Thymus (tissue), 11 donors: ENCODE measurements around the gene BMP10. TPM values are rescaled to one million over a fixed set of nuclear protein-coding genes. Genes with fewer than 3 reads are reported as not detected.
"Not testable (repeated sequence)": the region's sequence is repeated elsewhere in the genome, so short reads cannot be mapped to it uniquely, and the experiment has no call there.

ENCODE experiments used
- DNase-seq, 9 donors: peaks; one replicate each; pipeline ENCODE4 v3.0.0-alpha.2; 2013; ENCODE audit warnings: low spot score in 9 of 9, low read depth in 6 of 9, missing footprints in 1 of 9
- H3K27ac ChIP-seq, 2 donors: one replicate each; pipeline ENCODE4 v1.5.1; 2013; ENCODE audit warnings: control low read depth in 1 of 2, low read depth in 1 of 2, low read length in 1 of 2, mild to moderate bottlenecking in 1 of 2, moderate library complexity in 1 of 2
- H3K27me3 ChIP-seq, 2 donors: one replicate each; pipeline ENCODE4 v1.5.1; 2013; ENCODE audit warnings: low read length in 1 of 2; ENCODE audit not compliant: control insufficient read depth in 2 of 2, insufficient read depth in 1 of 2
- H3K36me3 ChIP-seq, 2 donors: one replicate each; pipeline ENCODE4 v1.5.1; 2013; ENCODE audit warnings: low read length in 1 of 2, mild to moderate bottlenecking in 1 of 2, moderate library complexity in 1 of 2; ENCODE audit not compliant: control insufficient read depth in 2 of 2, insufficient read depth in 2 of 2
- H3K4me1 ChIP-seq, 2 donors: one replicate each; pipeline ENCODE4 v1.5.1; 2013; ENCODE audit warnings: low read length in 2 of 2; ENCODE audit not compliant: control insufficient read depth in 2 of 2, insufficient read depth in 2 of 2
- H3K4me3 ChIP-seq, 2 donors: one replicate each; pipeline ENCODE4 v1.5.1; 2013; ENCODE audit warnings: low read length in 2 of 2, control low read depth in 1 of 2, mild to moderate bottlenecking in 1 of 2
- H3K9me3 ChIP-seq, 2 donors: one replicate each; pipeline ENCODE4 v1.5.1; 2013; ENCODE audit warnings: low read length in 1 of 2, mild to moderate bottlenecking in 1 of 2; ENCODE audit not compliant: control insufficient read depth in 2 of 2, insufficient read depth in 1 of 2
- WGBS: extraction: QIAGEN DNeasy Blood & Tissue Kit; methylation state at CpG from one replicate; pipeline ENCODE4 v1.1.7; 2013; 5-methylcytosine and 5-hydroxymethylcytosine counted together
- polyA plus RNA-seq: library from polyadenylated mRNA; stranded (reverse); fragments of 200-250 nt; gene quantifications from one replicate; pipeline ENCODE4 v1.2.3, GENCODE V29; 2013
- total RNA-seq: library from RNA; stranded (reverse); fragments of 120-200 nt; gene quantifications from one replicate; pipeline ENCODE4 v1.2.4, GENCODE V29; 2013
- donor health status: healthy.

Gene BMP10
- total and polyA plus RNA-seq, 2 donors: 0.02 to 0.14 TPM

- H3K36me3 ChIP-seq: no peaks in the 10 kb centered on the region
- peaks cover 19 to 33% of the 10 kb centered on the region in 2 donors for H3K4me1 ChIP-seq
- H3K27me3 ChIP-seq: no peaks in the 10 kb centered on the region
- no peak for DNase-seq
- H3K27ac ChIP-seq: no peak overlapping the region
- peaks cover 0 to 12% of the 10 kb centered on the region in 2 donors for H3K9me3 ChIP-seq
- no peak overlapping the region for H3K4me3 ChIP-seq
- 97% methylated on average over 2 of the region's 2 CpGs for WGBS
Observed at GRCh38 chr2:68905116-68905515, 33.9 kb upstream of the BMP10 start.

GRCh38 chr2:68901561-68901960 lies 30.4 kb upstream of the BMP10 start:
- DNase-seq: no peak
- Histone ChIP-seq H3K27ac (no peak overlapping the region), H3K27me3 (no peaks in the 10 kb centered on the region), H3K36me3 (no peaks in the 10 kb centered on the region), H3K9me3 (peaks cover 0 to 12% of the 10 kb centered on the region in 2 donors), H3K4me3 (no peak overlapping the region), H3K4me1 (peaks cover 0 to 4% of the 10 kb centered on the region in 2 donors)
- 88% methylated on average over 1 of the region's 1 CpG for WGBS

- Histone ChIP-seq H3K36me3 (no peaks in the 10 kb centered on the region), H3K9me3 (peaks cover 0 to 12% of the 10 kb centered on the region in 2 donors), H3K27ac (no peak overlapping the region), H3K4me1 (peaks cover 0 to under 1% of the 10 kb centered on the region in 2 donors), H3K4me3 (no peak overlapping the region), H3K27me3 (no peaks in the 10 kb centered on the region)
- WGBS: 94% methylated on average over 4 of the region's 4 CpGs
- DNase-seq: no peak
Observed at GRCh38 chr2:68901199-68901514, 30.0 kb upstream of the BMP10 start.

- DNase-seq: no peak
- H3K9me3 ChIP-seq: peaks cover 0 to 12% of the 10 kb centered on the region in 2 donors
- WGBS: 98% methylated on average over 5 of the region's 5 CpGs
- no peak overlapping the region for H3K27ac ChIP-seq
- no peaks in the 10 kb centered on the region for H3K36me3 ChIP-seq
- H3K4me1 ChIP-seq: no peaks in the 10 kb centered on the region
- H3K27me3 ChIP-seq: no peaks in the 10 kb centered on the region
- no peak overlapping the region for H3K4me3 ChIP-seq
Observed at GRCh38 chr2:68900496-68901198, 29.4 kb upstream of the BMP10 start.

GRCh38 chr2:68895981-68896380 lies 24.8 kb upstream of the BMP10 start:
- H3K9me3 ChIP-seq, H3K27me3 ChIP-seq, H3K4me1 ChIP-seq, DNase-seq, H3K36me3 ChIP-seq, H3K27ac ChIP-seq, H3K4me3 ChIP-seq: not testable (repeated sequence)
- 98% methylated on average over 6 of the region's 6 CpGs for WGBS

GRCh38 chr2:68889500-68889899 lies 18.3 kb upstream of the BMP10 start:
- no peaks in the 10 kb centered on the region for H3K36me3 ChIP-seq
- no peak overlapping the region for H3K27ac ChIP-seq
- no peaks in the 10 kb centered on the region for H3K4me1 ChIP-seq
- no peaks in the 10 kb centered on the region for H3K27me3 ChIP-seq
- H3K4me3 ChIP-seq: no peak overlapping the region
- H3K9me3 ChIP-seq: no peaks in the 10 kb centered on the region
- DNase-seq: no peak
- WGBS: 96% methylated on average over 12 of the region's 12 CpGs

GRCh38 chr2:68889021-68889420 lies 17.8 kb upstream of the BMP10 start:
- no peak for DNase-seq
- no peak overlapping the region for H3K4me3 ChIP-seq
- no peaks in the 10 kb centered on the region for H3K36me3 ChIP-seq
- H3K27me3 ChIP-seq: no peaks in the 10 kb centered on the region
- H3K27ac ChIP-seq: no peak overlapping the region
- no peaks in the 10 kb centered on the region for H3K4me1 ChIP-seq
- H3K9me3 ChIP-seq: no peaks in the 10 kb centered on the region
- WGBS: 97% methylated on average over 1 of the region's 1 CpG

- Histone ChIP-seq H3K27ac (no peak overlapping the region), H3K4me1 (no peaks in the 10 kb centered on the region), H3K9me3 (no peaks in the 10 kb centered on the region), H3K36me3 (no peaks in the 10 kb centered on the region), H3K27me3 (no peaks in the 10 kb centered on the region), H3K4me3 (no peak overlapping the region)
- WGBS: 97% methylated on average over 4 of the region's 4 CpGs
- DNase-seq: no peak
Observed at GRCh38 chr2:68888038-68888704, 17.0 kb upstream of the BMP10 start.

- no peak for DNase-seq
- Histone ChIP-seq H3K9me3 (no peaks in the 10 kb centered on the region), H3K36me3 (no peaks in the 10 kb centered on the region), H3K4me1 (no peaks in the 10 kb centered on the region), H3K27ac (no peak overlapping the region), H3K4me3 (no peak overlapping the region), H3K27me3 (no peaks in the 10 kb centered on the region)
- WGBS: 90% methylated on average over 3 of the region's 3 CpGs
Observed at GRCh38 chr2:68885811-68886075, 14.5 kb upstream of the BMP10 start.
